HCT116 (cell line): ENCODE results near the gene METTL21C. TPM values are rescaled to one million over a fixed set of nuclear protein-coding genes. Genes with fewer than 3 reads are reported as not detected.

ENCODE experiments used
- CTCF ChIP-seq, 3 experiments: fragments of 200-600 bp in 1 of 3; sonication (generic) in 1 of 3; IDR thresholded peaks in 2 of 3; conservative IDR thresholded peaks in 1 of 3; 2 replicates each; pipeline ENCODE4 v1.5.1; 2012 to 2017; ENCODE audit warnings: low read depth in 2 of 3, low read length in 2 of 3, antibody characterized with exemption in 1 of 3, borderline replicate concordance in 1 of 3, control low read depth in 1 of 3, mild to moderate bottlenecking in 1 of 3, mixed read lengths in 1 of 3, mixed run types in 1 of 3, moderate library complexity in 1 of 3; ENCODE audit not compliant: insufficient read depth in 1 of 3
- ELF1 ChIP-seq: IDR thresholded peaks from 2 replicates; pipeline ENCODE4 v1.6.1; 2012; ENCODE audit warnings: low read depth, borderline replicate concordance
- FOSL1 ChIP-seq: IDR thresholded peaks from 2 replicates; pipeline ENCODE4 v1.6.1; 2012; ENCODE audit warnings: low read depth
- SRF ChIP-seq: IDR thresholded peaks from 2 replicates; pipeline ENCODE4 v1.6.1; 2012; ENCODE audit warnings: low read depth
- total RNA-seq: library from RNA; stranded (reverse); gene quantifications from one replicate; pipeline ENCODE4 v1.2.1, GENCODE V29; 2021; ENCODE audit not compliant: unreplicated experiment

Gene METTL21C
- total RNA-seq, 1 experiment from 2014 or later = not detected

GRCh38 chr13:102638741-102639140, 56.1 kb downstream of the METTL21C start (continued):
- TF ChIP-seq CTCF (IDR thresholded peaks at IDR 0.05 in 2 of 3, conservative IDR thresholded peaks at IDR 0.05 in 1 of 3; ENCODE audit: borderline replicate concordance in 1 of 3, insufficient read depth in 1 of 3, low read depth in 2 of 3, low read length in 2 of 3) = no peak
- no peak for TF ChIP-seq ELF1
- TF ChIP-seq SRF = no peak
- no peak for TF ChIP-seq FOSL1

Other genes starting within 250 kb of the METTL21C start
- 36.7 TPM for gene TPP2, start 98.1 kb downstream of the METTL21C start, total RNA-seq
- gene TEX30, start 78.7 kb upstream of the METTL21C start, total RNA-seq = 22.3 TPM
- gene POGLUT2, start 103.9 kb upstream of the METTL21C start, total RNA-seq = 4.8 TPM
- gene BIVM, start 104.1 kb upstream of the METTL21C start, total RNA-seq = 11.3 TPM
- gene ERCC5, start 151.0 kb upstream of the METTL21C start, total RNA-seq = 25.6 TPM